Keratinocyte (primary cell): ENCODE data around the gene LCK. TPM values are rescaled to one million over a fixed set of nuclear protein-coding genes. Genes with fewer than 3 reads are reported as not detected.
"Not testable (repeated sequence)": the region's sequence is repeated elsewhere in the genome, so short reads cannot be mapped to it uniquely, and the experiment has no call there.

Source experiments
- DNase-seq: peaks from one replicate; pipeline ENCODE4 v3.0.0-alpha.2; 2011; ENCODE audit warnings: low read depth, missing footprints, low spot score
- FAIRE-seq: peaks from 2 replicates; lab custom pipeline; 2011; peaks lifted over from hg19 to GRCh38; lab: Jason Lieb, UNC
- H2AFZ ChIP-seq: 2 replicates; pipeline ENCODE4 v1.6.0; 2012; ENCODE audit warnings: low read length, control low read depth, inconsistent platforms; ENCODE audit not compliant: control insufficient read depth
- H3K27ac ChIP-seq: 2 replicates; pipeline ENCODE4 v1.5.1; 2011; ENCODE audit warnings: low read length; ENCODE audit not compliant: control insufficient read depth, insufficient read depth
- H3K27me3 ChIP-seq: 3 replicates; pipeline ENCODE4 v1.6.0; 2011; ENCODE audit warnings: low read length; ENCODE audit not compliant: control insufficient read depth, insufficient read depth; ENCODE audit errors: extremely low read depth
- H3K36me3 ChIP-seq, 2 experiments: 2 replicates in 1 of 2; 3 replicates in 1 of 2; pipeline ENCODE4 v1.5.1; 2011; ENCODE audit warnings: low read length in 2 of 2, mild to moderate bottlenecking in 1 of 2; ENCODE audit not compliant: control insufficient read depth in 2 of 2, insufficient read depth in 2 of 2; ENCODE audit errors: extremely low read depth in 1 of 2
- H3K4me1 ChIP-seq: 3 replicates; pipeline ENCODE4 v1.5.1; 2011; ENCODE audit warnings: low read length; ENCODE audit not compliant: control insufficient read depth, insufficient read depth; ENCODE audit errors: extremely low read depth
- H3K4me2 ChIP-seq: 3 replicates; pipeline ENCODE4 v1.6.0; 2011; ENCODE audit warnings: low read depth, low read length; ENCODE audit not compliant: control insufficient read depth, insufficient read depth; ENCODE audit errors: extremely low read depth
- H3K4me3 ChIP-seq, 3 experiments: fragments of 200-600 bp in 1 of 3; sonication (generic) in 1 of 3; 2 replicates in 2 of 3; 3 replicates in 1 of 3; pipeline ENCODE4 v1.5.1; 2011 to 2016; ENCODE audit warnings: low read length in 3 of 3, mild to moderate bottlenecking in 3 of 3, control low read depth in 2 of 3, inconsistent platforms in 1 of 3, low read depth in 1 of 3, mixed read lengths in 1 of 3, mixed run types in 1 of 3, moderate library complexity in 1 of 3; ENCODE audit not compliant: control insufficient read depth in 2 of 3, insufficient read depth in 2 of 3; ENCODE audit errors: extremely low read depth in 1 of 3
- H3K79me2 ChIP-seq: 2 replicates; pipeline ENCODE4 v1.6.0; 2012; ENCODE audit warnings: low read length; ENCODE audit not compliant: control insufficient read depth, insufficient read depth
- H3K9ac ChIP-seq: 3 replicates; pipeline ENCODE4 v1.6.0; 2011; ENCODE audit warnings: low read length; ENCODE audit not compliant: control insufficient read depth, insufficient read depth; ENCODE audit errors: extremely low read depth
- H3K9me1 ChIP-seq: 3 replicates; pipeline ENCODE4 v1.6.0; 2011; ENCODE audit warnings: low read length; ENCODE audit not compliant: control insufficient read depth, insufficient read depth; ENCODE audit errors: extremely low read depth
- H3K9me3 ChIP-seq: 2 replicates; pipeline ENCODE4 v1.5.1; 2012; ENCODE audit warnings: low read depth, low read length; ENCODE audit not compliant: control insufficient read depth
- H4K20me1 ChIP-seq: 3 replicates; pipeline ENCODE4 v1.6.0; 2011; ENCODE audit warnings: low read length; ENCODE audit not compliant: control insufficient read depth, insufficient read depth; ENCODE audit errors: extremely low read depth
- EZH2 ChIP-seq: IDR thresholded peaks from one replicate; pipeline ENCODE4 v1.6.1; 2012; ENCODE audit warnings: inconsistent platforms, mild to moderate bottlenecking, low read length, moderate library complexity
- dilution Hi-C: fragments of 300-500 bp; cut with MboI; formaldehyde crosslinking; loops from one replicate; pipeline ENCODE4 v1.7.0; 2020; ENCODE audit warnings: low sequenced_read_pairs; ENCODE audit not compliant: extremely low pct_ligation_motif_present
- polyA plus RNA-seq, 5 experiments: library from polyadenylated mRNA; depleted of rRNA in 3 of 5; stranded (reverse) in 3 of 5; stranded (forward) in 1 of 5; unstranded in 1 of 5; fragments of >200 nt; gene quantifications; 1 replicate in 1 of 5; 2 replicates in 3 of 5; 3 replicates in 1 of 5; pipeline versions ENCODE4 v1.2.1 to v1.2.3, GENCODE V29; 2011 to 2012; ENCODE audit warnings: missing spikeins in 2 of 5, low read depth in 1 of 5, low replicate concordance in 1 of 5
- TF ChIP-seq, protein P1 (sequence below), 3 experiments: IDR thresholded peaks in 1 of 3; conservative IDR thresholded peaks in 1 of 3; optimal IDR thresholded peaks in 1 of 3; 2 replicates in 2 of 3; 3 replicates in 1 of 3; pipeline versions ENCODE3 to v1.5.1; 2011; ENCODE audit warnings: low read length in 3 of 3, mild to moderate bottlenecking in 3 of 3, moderate library complexity in 2 of 3, control low read depth in 1 of 3, inconsistent platforms in 1 of 3; ENCODE audit not compliant: insufficient read depth in 2 of 3; ENCODE audit errors: extremely low read depth in 1 of 3

Gene LCK
- polyA plus RNA-seq, 1 donor (not counting 4 experiments of a cell fraction or from before 2014, with no cell fraction given): 0.16 TPM

DNA sequence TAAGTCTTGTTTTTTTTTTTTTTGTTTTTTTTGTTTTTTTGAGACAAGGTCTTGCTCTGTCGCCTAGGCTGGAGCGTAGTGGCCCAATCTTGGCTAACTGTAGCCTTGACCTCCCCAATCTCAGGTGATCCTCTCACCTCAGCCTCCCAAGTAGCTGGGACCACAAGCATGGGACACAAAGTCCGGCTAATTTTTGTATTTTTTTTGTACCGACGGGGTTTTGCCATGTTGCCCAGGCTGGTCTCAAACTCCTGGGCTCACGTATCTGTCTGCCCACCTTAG lies 6.1 kb downstream of the LCK start:
- Histone ChIP-seq H3K27me3 (no peaks in the 10 kb centered on the region), H3K4me3 (no peak overlapping the region), H3K9me3 (no peaks in the 10 kb centered on the region), H3K27ac (no peak overlapping the region), H3K9ac (no peak overlapping the region), H3K36me3 (no peaks in the 10 kb centered on the region), H3K9me1 (no peaks in the 10 kb centered on the region), H4K20me1 (no peaks in the 10 kb centered on the region), H3K4me1 (no peaks in the 10 kb centered on the region), H3K79me2 (no peaks in the 10 kb centered on the region), H3K4me2 (no peak overlapping the region), H2AFZ (no peak overlapping the region)
- TF ChIP-seq, protein P1, sequence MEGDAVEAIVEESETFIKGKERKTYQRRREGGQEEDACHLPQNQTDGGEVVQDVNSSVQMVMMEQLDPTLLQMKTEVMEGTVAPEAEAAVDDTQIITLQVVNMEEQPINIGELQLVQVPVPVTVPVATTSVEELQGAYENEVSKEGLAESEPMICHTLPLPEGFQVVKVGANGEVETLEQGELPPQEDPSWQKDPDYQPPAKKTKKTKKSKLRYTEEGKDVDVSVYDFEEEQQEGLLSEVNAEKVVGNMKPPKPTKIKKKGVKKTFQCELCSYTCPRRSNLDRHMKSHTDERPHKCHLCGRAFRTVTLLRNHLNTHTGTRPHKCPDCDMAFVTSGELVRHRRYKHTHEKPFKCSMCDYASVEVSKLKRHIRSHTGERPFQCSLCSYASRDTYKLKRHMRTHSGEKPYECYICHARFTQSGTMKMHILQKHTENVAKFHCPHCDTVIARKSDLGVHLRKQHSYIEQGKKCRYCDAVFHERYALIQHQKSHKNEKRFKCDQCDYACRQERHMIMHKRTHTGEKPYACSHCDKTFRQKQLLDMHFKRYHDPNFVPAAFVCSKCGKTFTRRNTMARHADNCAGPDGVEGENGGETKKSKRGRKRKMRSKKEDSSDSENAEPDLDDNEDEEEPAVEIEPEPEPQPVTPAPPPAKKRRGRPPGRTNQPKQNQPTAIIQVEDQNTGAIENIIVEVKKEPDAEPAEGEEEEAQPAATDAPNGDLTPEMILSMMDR (optimal IDR thresholded peaks at IDR 0.05 in 1 of 3, IDR thresholded peaks at IDR 0.05 in 1 of 3, conservative IDR thresholded peaks at IDR 0.05 in 1 of 3; ENCODE audit: extremely low read depth in 1 of 3, insufficient read depth in 2 of 3, low read length in 3 of 3): no peak
- no peak for TF ChIP-seq EZH2
- FAIRE-seq (no peak), DNase-seq (no peak)
- dilution Hi-C loops: no loop called here

DNA sequence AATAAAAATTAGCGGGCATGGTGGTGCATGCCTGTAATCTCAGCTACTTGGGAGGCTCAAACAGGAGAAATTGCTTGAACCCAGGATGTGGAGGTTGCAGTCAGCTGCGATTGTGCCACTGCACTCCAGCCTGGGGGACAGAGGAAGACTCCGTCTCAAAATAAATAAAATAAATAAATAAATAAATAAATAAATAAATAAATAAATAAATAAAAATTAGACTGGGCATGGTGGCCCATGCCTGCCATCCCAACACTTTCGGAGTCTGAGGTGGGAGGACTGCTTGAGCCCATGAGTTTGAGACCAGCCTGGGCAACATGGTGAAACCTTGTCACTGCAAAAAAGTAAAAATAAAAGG lies 12.2 kb downstream of the LCK start:
- H4K20me1 ChIP-seq, H3K4me1 ChIP-seq, H3K4me3 ChIP-seq, H3K36me3 ChIP-seq, H3K27me3 ChIP-seq, H3K4me2 ChIP-seq, H3K9me1 ChIP-seq, H3K9ac ChIP-seq, DNase-seq, FAIRE-seq, H3K79me2 ChIP-seq, dilution Hi-C loops, H3K27ac ChIP-seq, H3K9me3 ChIP-seq, H2AFZ ChIP-seq: not testable (repeated sequence)

DNA sequence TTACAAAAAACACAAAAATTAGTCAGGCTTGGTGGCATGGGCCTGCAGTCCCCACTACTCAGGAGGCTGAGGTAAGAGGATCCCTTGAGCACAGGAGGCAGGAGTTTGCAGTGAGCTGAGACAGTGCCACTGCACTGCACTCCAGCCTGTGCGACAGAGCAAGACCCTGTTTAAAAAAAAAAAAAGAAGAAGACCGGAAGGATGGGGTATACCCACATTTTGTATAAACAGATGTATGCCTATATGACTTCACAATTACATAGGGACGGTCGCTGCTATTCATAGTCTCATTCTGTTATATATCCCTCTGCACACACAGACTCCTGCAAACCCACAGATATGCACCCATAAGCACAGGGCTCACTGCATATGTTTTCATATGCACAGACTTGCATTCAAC lies 12.7 kb downstream of the LCK start:
- TF ChIP-seq, protein P1 (optimal IDR thresholded peaks at IDR 0.05 in 1 of 3, IDR thresholded peaks at IDR 0.05 in 1 of 3, conservative IDR thresholded peaks at IDR 0.05 in 1 of 3; ENCODE audit: extremely low read depth in 1 of 3, insufficient read depth in 2 of 3, low read length in 3 of 3): no peak
- no peak for TF ChIP-seq EZH2
- H3K79me2 ChIP-seq: no peaks in the 10 kb centered on the region
- no peaks in the 10 kb centered on the region for H3K36me3 ChIP-seq
- no peak overlapping the region for H3K4me3 ChIP-seq
- no peaks in the 10 kb centered on the region for H4K20me1 ChIP-seq
- no peak overlapping the region for H3K9ac ChIP-seq
- DNase-seq (no peak), FAIRE-seq (no peak)
- H3K9me1 ChIP-seq: no peaks in the 10 kb centered on the region
- no peaks in the 10 kb centered on the region for H3K9me3 ChIP-seq
- H2AFZ ChIP-seq: no peak overlapping the region
- no peak overlapping the region for H3K4me2 ChIP-seq
- no peak overlapping the region for H3K27ac ChIP-seq
- no peaks in the 10 kb centered on the region for H3K4me1 ChIP-seq
- no peaks in the 10 kb centered on the region for H3K27me3 ChIP-seq
- dilution Hi-C loops: no loop called here
